H9 (cell line): ENCODE measurements around the gene TDRD5. TPM values are rescaled to one million over a fixed set of nuclear protein-coding genes. Genes with fewer than 3 reads are reported as not detected.

Experiments used
- DNase-seq: peaks from one replicate; pipeline ENCODE4 v3.0.0-alpha.2; 2017
- H2AFZ ChIP-seq: one replicate; pipeline ENCODE4 v1.6.1; 2013; ENCODE audit warnings: mild to moderate bottlenecking, low read length, control low read depth, moderate library complexity
- H2AK5ac ChIP-seq: 2 replicates; pipeline ENCODE4 v1.6.1; 2013; ENCODE audit warnings: low read length, control low read depth, mixed read lengths; ENCODE audit not compliant: insufficient read length
- H2BK120ac ChIP-seq: one replicate; pipeline ENCODE4 v1.6.1; 2013; ENCODE audit warnings: low read depth, mild to moderate bottlenecking, low read length, control low read depth, inconsistent platforms; ENCODE audit not compliant: poor library complexity, severe bottlenecking
- H2BK12ac ChIP-seq: 2 replicates; pipeline ENCODE4 v1.6.1; 2013; ENCODE audit warnings: low read length, control low read depth, mixed read lengths, low read depth; ENCODE audit not compliant: insufficient read length
- H2BK15ac ChIP-seq: 2 replicates; pipeline ENCODE4 v1.6.1; 2013; ENCODE audit warnings: low read depth, low read length, control low read depth
- H2BK20ac ChIP-seq: one replicate; pipeline ENCODE4 v1.6.1; 2013; ENCODE audit warnings: low read depth, mild to moderate bottlenecking, low read length, control low read depth, inconsistent platforms; ENCODE audit not compliant: poor library complexity, severe bottlenecking
- H2BK5ac ChIP-seq: 2 replicates; pipeline ENCODE4 v1.6.1; 2013; ENCODE audit warnings: low read length, control low read depth, mixed read lengths; ENCODE audit not compliant: insufficient read length
- H3K14ac ChIP-seq: 2 replicates; pipeline ENCODE4 v1.6.1; 2013; ENCODE audit warnings: low read length, control low read depth; ENCODE audit not compliant: insufficient read depth
- H3K18ac ChIP-seq: 2 replicates; pipeline ENCODE4 v1.6.1; 2013; ENCODE audit warnings: low read depth, mild to moderate bottlenecking, mixed read lengths, low read length, control low read depth; ENCODE audit not compliant: insufficient read length
- H3K23ac ChIP-seq: 2 replicates; pipeline ENCODE4 v1.6.1; 2013; ENCODE audit warnings: low read length, control low read depth, mixed read lengths, low read depth; ENCODE audit not compliant: insufficient read length
- H3K23me2 ChIP-seq: 2 replicates; pipeline ENCODE4 v1.6.1; 2013; ENCODE audit warnings: low read depth, mild to moderate bottlenecking, mixed read lengths, low read length, control low read depth; ENCODE audit not compliant: insufficient read length, poor library complexity, severe bottlenecking
- H3K27ac ChIP-seq: 2 replicates; pipeline ENCODE4 v1.5.1; 2013; ENCODE audit warnings: low read length, control low read depth, mixed read lengths, low read depth; ENCODE audit not compliant: insufficient read length
- H3K27me3 ChIP-seq: 2 replicates; pipeline ENCODE4 v1.6.1; 2013; ENCODE audit warnings: low read length, control low read depth, inconsistent platforms; ENCODE audit not compliant: insufficient read depth
- H3K4ac ChIP-seq: 2 replicates; pipeline ENCODE4 v1.6.1; 2013; ENCODE audit warnings: low read depth, mild to moderate bottlenecking, control low read depth, inconsistent platforms, low read length, moderate library complexity
- H3K4me1 ChIP-seq: 2 replicates; pipeline ENCODE4 v1.6.1; 2013; ENCODE audit warnings: low read length, control low read depth, inconsistent platforms; ENCODE audit not compliant: insufficient read depth
- H3K4me2 ChIP-seq: 2 replicates; pipeline ENCODE4 v1.6.1; 2013; ENCODE audit warnings: low read length, control low read depth, mixed read lengths; ENCODE audit not compliant: insufficient read length, insufficient read depth
- H3K56ac ChIP-seq: 2 replicates; pipeline ENCODE4 v1.6.1; 2013; ENCODE audit warnings: low read depth, mild to moderate bottlenecking, mixed read lengths, low read length, control low read depth; ENCODE audit not compliant: insufficient read length
- H3K79me1 ChIP-seq: 2 replicates; pipeline ENCODE4 v1.6.1; 2013; ENCODE audit warnings: low read depth, mild to moderate bottlenecking, moderate library complexity, low read length, control low read depth, inconsistent platforms; ENCODE audit not compliant: insufficient read depth, poor library complexity, severe bottlenecking
- H3K79me2 ChIP-seq: 2 replicates; pipeline ENCODE4 v1.6.1; 2013; ENCODE audit warnings: low read length, control low read depth, inconsistent platforms; ENCODE audit not compliant: insufficient read depth
- H3K9ac ChIP-seq: 2 replicates; pipeline ENCODE4 v1.6.1; 2013; ENCODE audit warnings: low read length, control low read depth, mixed read lengths; ENCODE audit not compliant: insufficient read length; ENCODE audit errors: extremely low read depth
- H3K9me3 ChIP-seq: one replicate; pipeline ENCODE4 v1.6.1; 2013; ENCODE audit warnings: low read depth, low read length, inconsistent platforms; ENCODE audit not compliant: control insufficient read depth
- H3T11ph ChIP-seq: one replicate; pipeline ENCODE4 v1.6.1; 2013; ENCODE audit warnings: mild to moderate bottlenecking, low read length, control low read depth, inconsistent platforms
- H4K20me1 ChIP-seq: one replicate; pipeline ENCODE4 v1.6.1; 2013; ENCODE audit not compliant: control insufficient read depth, insufficient read length, insufficient read depth
- H4K5ac ChIP-seq: 2 replicates; pipeline ENCODE4 v1.6.1; 2013; ENCODE audit warnings: low read depth, mild to moderate bottlenecking, mixed read lengths, low read length, control low read depth; ENCODE audit not compliant: insufficient read length
- H4K8ac ChIP-seq: replicated peaks from 2 replicates; pipeline ENCODE4 v1.6.1; 2013; ENCODE audit warnings: low read length, control low read depth, mixed read lengths, low read depth; ENCODE audit not compliant: insufficient read length
- H4K91ac ChIP-seq: 2 replicates; pipeline ENCODE4 v1.6.1; 2013; ENCODE audit warnings: low read depth, mild to moderate bottlenecking, moderate library complexity, mixed read lengths, low read length, control low read depth; ENCODE audit not compliant: insufficient read length
- H3K27ac Mint-ChIP-seq, 3 experiments: 2 replicates in 2 of 3; 3 replicates in 1 of 3; pipeline ENCODE4 v1.8.0; 2020 to 2021; ENCODE audit warnings: mixed read lengths in 3 of 3, mild to moderate bottlenecking in 1 of 3, moderate library complexity in 1 of 3
- H3K27me3 Mint-ChIP-seq: 2 replicates; pipeline ENCODE4 v1.8.0; 2021; ENCODE audit warnings: low read depth, mild to moderate bottlenecking, moderate library complexity, mixed read lengths
- H3K36me3 Mint-ChIP-seq, 3 experiments: 2 replicates in 2 of 3; 3 replicates in 1 of 3; pipeline ENCODE4 v1.8.0; 2020 to 2021; ENCODE audit warnings: low read depth in 3 of 3, mixed read lengths in 3 of 3; ENCODE audit not compliant: insufficient read depth in 1 of 3
- H3K4me1 Mint-ChIP-seq, 2 experiments: 2 replicates each; pipeline ENCODE4 v1.8.0; 2020; ENCODE audit warnings: mixed read lengths in 2 of 2
- H3K4me3 Mint-ChIP-seq, 2 experiments: 2 replicates in 1 of 2; 3 replicates in 1 of 2; pipeline ENCODE4 v1.8.0; 2020 to 2021; ENCODE audit warnings: mild to moderate bottlenecking in 2 of 2, mixed read lengths in 2 of 2, moderate library complexity in 1 of 2
- H3K9me3 Mint-ChIP-seq, 2 experiments: 2 replicates in 1 of 2; 3 replicates in 1 of 2; pipeline ENCODE4 v1.8.0; 2020; ENCODE audit warnings: mild to moderate bottlenecking in 2 of 2, mixed read lengths in 2 of 2, moderate library complexity in 1 of 2
- WGBS: extraction: QIAGEN DNeasy Blood & Tissue Kit; methylation state at CpG from one replicate; pipeline ENCODE4 v1.1.7; 2013; ENCODE audit warnings: missing lambda C conversion rate, low lambda C conversion rate, mixed read lengths; ENCODE audit not compliant: insufficient read length; ENCODE audit errors: extremely low coverage; 5-methylcytosine and 5-hydroxymethylcytosine counted together
- total RNA-seq: library from RNA; stranded (reverse); gene quantifications from 2 replicates; pipeline ENCODE4 v1.2.1, GENCODE V29; 2021
- TF ChIP-seq, protein P1 (sequence below): fragments of 200-600 bp; sonication (generic); conservative IDR thresholded peaks from 3 replicates; pipeline ENCODE4 v1.8.0; 2021; ENCODE audit warnings: antibody characterized with exemption, mild to moderate bottlenecking

TDRD5 gene
- total RNA-seq, 1 experiment from 2014 or later: 0.33 TPM

DNA sequence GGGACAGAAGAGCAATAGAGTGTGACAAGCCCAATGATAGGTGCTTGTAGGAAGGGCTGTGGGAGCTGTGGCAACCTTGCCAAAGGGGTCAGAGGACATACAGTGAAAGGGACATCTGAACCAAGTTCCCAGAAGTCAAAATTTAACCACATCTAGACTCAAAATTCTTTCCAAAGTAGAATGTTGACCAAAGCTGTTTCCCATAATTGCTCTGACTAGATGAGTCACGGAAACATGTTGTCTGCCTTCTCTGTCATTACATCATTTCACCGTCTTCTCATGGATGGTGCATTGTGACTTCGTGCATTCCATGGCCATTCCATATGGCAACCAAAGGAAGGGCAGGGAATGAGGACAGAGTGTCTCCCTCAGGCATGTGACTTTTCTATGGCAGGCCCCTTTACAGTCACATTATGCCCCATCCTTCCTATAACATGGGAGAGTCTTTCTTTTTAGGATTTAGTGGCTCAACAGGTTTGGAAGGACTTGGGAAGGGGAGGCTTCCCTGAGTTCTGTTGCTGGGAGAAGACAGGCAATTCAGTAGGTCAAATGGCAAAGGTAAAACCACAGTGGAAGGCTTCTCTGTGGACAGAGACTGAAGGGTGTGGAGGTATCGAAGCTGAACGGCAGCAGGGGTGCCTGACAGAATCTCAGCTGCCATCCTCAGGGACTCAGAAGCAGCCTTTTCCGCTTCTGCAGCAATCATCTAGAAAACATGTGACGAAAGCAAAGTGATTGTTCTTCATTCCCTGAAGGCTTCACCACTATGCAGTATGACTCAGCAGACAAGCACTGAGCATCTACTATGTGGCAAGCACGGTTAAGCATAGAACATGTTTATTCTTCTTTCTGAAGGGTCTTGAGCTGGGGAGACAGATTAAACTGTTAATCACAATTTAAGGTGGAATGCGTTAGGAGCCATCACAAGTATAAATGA, 40.6 kb upstream of the TDRD5 start:
- Mint-ChIP-seq H3K27ac (no peak overlapping the region), H3K4me3 (no peak overlapping the region), H3K9me3 (no peaks in the 10 kb centered on the region; a peak in 1 of 5 replicates), H3K36me3 (no peaks in the 10 kb centered on the region), H3K4me1 (peaks cover 12 to 13% of the 10 kb centered on the region in 2 experiments), H3K27me3 (no peaks in the 10 kb centered on the region; the same call in none of the 2 replicates)
- no peak overlapping the region for H3K18ac ChIP-seq
- no peaks in the 10 kb centered on the region for H3K23me2 ChIP-seq
- H3K4ac ChIP-seq: no peak overlapping the region
- H3K14ac ChIP-seq: no peak overlapping the region
- no peak overlapping the region for H2BK20ac ChIP-seq
- no peaks in the 10 kb centered on the region for H3K4me1 ChIP-seq
- H2BK12ac ChIP-seq: no peak overlapping the region
- no peaks in the 10 kb centered on the region for H3K79me1 ChIP-seq
- no peaks in the 10 kb centered on the region for H3K27me3 ChIP-seq
- H3K9me3 ChIP-seq: no peaks in the 10 kb centered on the region
- no peak overlapping the region for H2BK120ac ChIP-seq
- H3K23ac ChIP-seq: no peak overlapping the region
- WGBS: no CpG with 5 or more reads among the region's 9 CpGs
- H3K4me2 ChIP-seq: no peak overlapping the region
- H4K20me1 ChIP-seq: no peaks in the 10 kb centered on the region
- H3K56ac ChIP-seq: no peak overlapping the region
- no peak overlapping the region for H2BK15ac ChIP-seq
- no peak overlapping the region for H2AK5ac ChIP-seq
- H4K5ac ChIP-seq: no peak overlapping the region
- TF ChIP-seq, protein P1, sequence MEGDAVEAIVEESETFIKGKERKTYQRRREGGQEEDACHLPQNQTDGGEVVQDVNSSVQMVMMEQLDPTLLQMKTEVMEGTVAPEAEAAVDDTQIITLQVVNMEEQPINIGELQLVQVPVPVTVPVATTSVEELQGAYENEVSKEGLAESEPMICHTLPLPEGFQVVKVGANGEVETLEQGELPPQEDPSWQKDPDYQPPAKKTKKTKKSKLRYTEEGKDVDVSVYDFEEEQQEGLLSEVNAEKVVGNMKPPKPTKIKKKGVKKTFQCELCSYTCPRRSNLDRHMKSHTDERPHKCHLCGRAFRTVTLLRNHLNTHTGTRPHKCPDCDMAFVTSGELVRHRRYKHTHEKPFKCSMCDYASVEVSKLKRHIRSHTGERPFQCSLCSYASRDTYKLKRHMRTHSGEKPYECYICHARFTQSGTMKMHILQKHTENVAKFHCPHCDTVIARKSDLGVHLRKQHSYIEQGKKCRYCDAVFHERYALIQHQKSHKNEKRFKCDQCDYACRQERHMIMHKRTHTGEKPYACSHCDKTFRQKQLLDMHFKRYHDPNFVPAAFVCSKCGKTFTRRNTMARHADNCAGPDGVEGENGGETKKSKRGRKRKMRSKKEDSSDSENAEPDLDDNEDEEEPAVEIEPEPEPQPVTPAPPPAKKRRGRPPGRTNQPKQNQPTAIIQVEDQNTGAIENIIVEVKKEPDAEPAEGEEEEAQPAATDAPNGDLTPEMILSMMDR: no peak
- H4K91ac ChIP-seq: no peak overlapping the region
- H3K9ac ChIP-seq: no peak overlapping the region
- no peak overlapping the region for H2AFZ ChIP-seq
- H4K8ac ChIP-seq: no peak overlapping the region
- no peak for DNase-seq
- no peak overlapping the region for H3K27ac ChIP-seq
- no peak overlapping the region for H2BK5ac ChIP-seq
- H3T11ph ChIP-seq: no peak overlapping the region
- no peaks in the 10 kb centered on the region for H3K79me2 ChIP-seq
